Measurements from ENCODE around the gene CNOT4. TPM values are rescaled to one million over a fixed set of nuclear protein-coding genes. Genes with fewer than 3 reads are reported as not detected.
"Not testable (repeated sequence)": the region's sequence is repeated elsewhere in the genome, so short reads cannot be mapped to it uniquely, and the experiment has no call there.

Gene CNOT4
- total RNA-seq, 1 experiment from 2014 or later, result 11.3 TPM

DNA sequence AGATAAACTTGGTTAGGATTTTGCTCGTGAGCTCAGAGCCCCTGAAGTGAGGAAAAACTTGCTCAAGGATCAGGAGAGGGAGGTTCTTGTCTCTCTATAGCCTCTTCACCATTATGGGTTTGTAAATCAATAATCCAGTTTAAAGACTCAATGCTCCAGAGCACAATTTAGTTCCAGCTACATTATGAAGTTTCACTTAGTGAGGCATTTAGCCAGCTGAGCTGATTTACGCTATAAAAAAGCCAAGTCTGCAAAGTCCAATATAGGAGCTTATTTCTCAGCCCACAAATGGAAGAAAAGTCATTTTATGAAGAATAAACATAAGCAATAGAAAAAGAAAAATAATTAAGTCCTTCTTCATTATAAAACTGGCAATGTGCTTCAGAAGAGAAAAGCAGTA, 145.7 kb downstream of the CNOT4 start:
- no peak for DNase-seq (ENCODE audit: low spot score)

- no peak for DNase-seq (ENCODE audit: low spot score)
These were observed 147.0 kb downstream of the CNOT4 start for GRCh38 chr7:135362871-135363270.

DNA sequence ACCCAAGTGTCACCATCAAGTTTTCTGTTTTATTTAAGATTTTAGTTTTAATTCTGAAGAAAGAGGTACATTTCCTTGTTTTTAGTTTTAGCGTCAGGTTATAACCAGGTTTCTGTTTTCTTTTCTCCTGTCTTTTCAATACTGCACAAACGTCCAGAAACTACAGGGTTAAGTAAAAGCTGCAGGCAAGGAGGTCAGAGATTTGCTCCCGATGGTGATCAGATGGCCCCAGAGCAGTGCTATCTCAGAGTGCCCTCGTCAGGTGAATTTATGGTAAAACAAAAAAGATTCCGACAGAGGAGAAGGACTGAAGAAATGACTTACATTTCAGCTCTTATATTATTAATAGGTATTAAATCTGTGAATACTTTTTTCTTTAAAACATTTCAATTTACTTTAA, 148.1 kb downstream of the CNOT4 start:
- no peak for DNase-seq (ENCODE audit: low spot score)

GRCh38 chr7:135359615-135360014, 150.3 kb downstream of the CNOT4 start:
- DNase-seq (ENCODE audit: low spot score), result no peak

- DNase-seq (ENCODE audit: low spot score), result no peak
These were observed 154.4 kb downstream of the CNOT4 start for GRCh38 chr7:135355377-135356048.

DNA sequence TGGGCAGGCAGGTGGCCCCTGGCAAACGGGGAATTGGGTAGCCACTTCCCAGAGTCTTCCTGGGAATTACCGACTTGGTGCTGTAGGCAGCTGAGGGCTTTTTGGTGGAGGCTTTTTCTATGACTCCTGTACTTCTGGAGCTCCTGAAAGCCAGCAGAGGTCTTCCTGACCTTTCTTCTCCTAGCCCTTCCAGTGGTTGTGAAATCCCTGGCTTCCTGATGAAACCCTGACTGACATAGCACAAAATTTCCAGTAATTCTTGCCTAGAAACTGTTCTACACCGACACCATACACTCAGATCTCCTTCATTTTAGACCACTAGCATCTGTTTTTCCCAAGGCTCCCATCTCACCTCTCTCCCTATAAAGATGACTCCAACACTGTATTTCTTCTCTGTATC, 156.1 kb downstream of the CNOT4 start:
- DNase-seq (ENCODE audit: low spot score), result no peak

- DNase-seq (ENCODE audit: low spot score), result no peak
These were observed 157.6 kb downstream of the CNOT4 start for GRCh38 chr7:135352285-135352684.

GRCh38 chr7:135351070-135351469, 158.8 kb downstream of the CNOT4 start:
- DNase-seq (ENCODE audit: low spot score), result not testable (repeated sequence)

DNA sequence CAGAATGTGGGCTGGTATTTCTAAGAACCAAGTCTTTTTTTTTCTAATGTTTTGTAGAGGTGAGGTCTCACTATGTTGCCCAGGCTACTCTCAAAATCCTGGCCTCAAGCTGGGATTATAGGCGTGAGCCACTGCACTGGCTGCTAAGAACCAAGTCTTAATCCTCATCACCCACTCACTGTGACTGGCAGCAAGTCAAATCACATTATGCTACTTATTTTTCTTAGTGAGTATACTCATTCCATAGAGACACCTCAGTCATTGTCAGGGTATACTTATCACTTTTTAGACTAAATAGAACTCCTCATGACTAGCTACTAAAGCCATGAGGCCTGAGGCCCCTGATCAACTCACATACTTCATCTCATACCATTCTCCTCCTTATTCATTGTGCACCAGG, 160.2 kb downstream of the CNOT4 start:
- DNase-seq (ENCODE audit: low spot score), result no peak

- no peak for DNase-seq (ENCODE audit: low spot score)
These were observed 161.4 kb downstream of the CNOT4 start for GRCh38 chr7:135348493-135348892.

- DNase-seq (ENCODE audit: low spot score), result no peak
These were observed 166.5 kb downstream of the CNOT4 start for GRCh38 chr7:135343361-135343760.

DNA sequence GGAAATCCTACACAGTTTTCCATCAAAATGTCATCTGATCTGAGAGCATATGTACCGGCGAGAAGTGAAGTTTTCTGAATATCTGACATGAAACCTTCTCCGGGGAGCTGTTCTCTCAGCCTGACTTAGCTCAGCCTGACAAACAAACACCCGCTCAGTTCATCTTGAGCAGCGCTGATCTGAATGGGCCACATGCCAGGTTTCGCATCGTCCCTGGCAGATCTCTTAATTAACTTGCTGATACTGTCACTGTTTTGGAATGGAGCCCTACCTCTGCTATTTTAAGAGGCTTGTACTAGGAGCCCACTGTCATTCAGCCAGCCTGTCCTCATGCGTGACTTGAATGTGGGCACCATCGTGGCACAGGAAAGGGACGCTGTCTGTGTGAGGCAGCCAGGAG, 167.0 kb downstream of the CNOT4 start:
- DNase-seq (ENCODE audit: low spot score), result no peak

DNA sequence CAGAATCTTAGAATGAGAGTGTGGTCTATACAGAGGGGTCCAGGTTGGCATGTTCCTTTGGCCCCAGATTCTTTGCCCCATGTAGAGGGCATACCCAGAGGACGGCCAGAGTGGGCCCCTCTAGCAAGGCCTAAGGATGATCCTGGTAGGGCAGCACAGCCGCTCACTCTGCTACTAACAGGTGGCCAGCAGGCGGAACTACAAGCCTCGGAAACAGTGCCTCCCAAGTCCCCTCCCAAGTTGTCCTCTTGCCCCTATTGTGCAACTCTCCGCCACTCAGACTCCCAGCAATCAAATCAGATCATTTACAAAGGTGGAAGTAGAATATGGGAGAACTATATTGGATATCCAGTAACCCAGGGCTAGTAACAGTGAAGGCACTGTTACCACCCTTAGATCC, 168.9 kb downstream of the CNOT4 start:
- peak; percentile 38 for DNase-seq (ENCODE audit: low spot score)

- no peak for DNase-seq (ENCODE audit: low spot score)
These were observed 171.8 kb downstream of the CNOT4 start for GRCh38 chr7:135337977-135338550.

DNA sequence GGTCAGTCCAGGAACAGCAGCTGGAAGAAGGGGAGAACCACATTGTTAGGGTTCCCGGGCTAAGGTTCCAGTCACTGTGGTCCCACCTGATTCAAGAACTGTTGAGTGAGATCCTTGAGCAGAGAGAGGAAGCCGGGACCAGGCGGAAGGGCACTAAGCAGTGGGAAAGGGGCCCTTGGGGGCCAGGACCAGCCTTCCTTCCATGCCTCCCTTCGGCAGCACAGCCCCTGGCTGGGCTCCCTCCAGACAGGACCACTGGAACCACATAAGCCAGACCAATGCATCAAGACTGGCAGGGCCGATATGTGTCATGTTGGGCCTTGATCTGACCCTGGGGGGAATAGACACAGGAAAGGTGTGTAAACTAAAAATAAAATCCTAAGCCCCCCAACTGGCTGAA, 172.4 kb downstream of the CNOT4 start:
- no peak for DNase-seq (ENCODE audit: low spot score)

DNA sequence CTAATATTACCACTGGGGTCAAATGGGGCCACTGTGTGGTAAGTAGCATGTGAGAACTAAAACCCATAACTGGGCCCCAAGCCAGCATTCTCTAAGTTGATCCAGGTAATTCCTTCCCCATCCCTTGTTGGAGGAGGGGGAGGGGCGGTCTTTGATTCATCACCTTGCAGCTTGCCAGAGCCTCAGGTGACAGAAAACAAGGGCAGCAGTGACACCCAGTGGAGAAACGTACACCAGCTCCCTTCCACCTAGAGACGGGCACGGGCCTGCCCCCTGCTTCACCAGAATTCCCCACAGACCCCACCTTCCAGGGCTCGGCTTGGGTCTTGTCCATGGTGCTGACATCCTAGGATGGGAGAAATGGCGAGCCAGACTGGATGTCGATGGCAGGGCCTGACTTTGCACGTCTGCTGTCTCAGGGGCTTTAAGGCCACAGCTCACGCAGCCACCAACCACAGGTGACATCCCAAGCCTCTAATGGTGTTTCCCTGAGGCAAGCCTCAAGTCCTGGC, 174.2 kb downstream of the CNOT4 start:
- DNase-seq (ENCODE audit: low spot score), result peak; percentile 86

GRCh38 chr7:135334830-135335543, 174.9 kb downstream of the CNOT4 start:
- no peak for DNase-seq (ENCODE audit: low spot score)

DNA sequence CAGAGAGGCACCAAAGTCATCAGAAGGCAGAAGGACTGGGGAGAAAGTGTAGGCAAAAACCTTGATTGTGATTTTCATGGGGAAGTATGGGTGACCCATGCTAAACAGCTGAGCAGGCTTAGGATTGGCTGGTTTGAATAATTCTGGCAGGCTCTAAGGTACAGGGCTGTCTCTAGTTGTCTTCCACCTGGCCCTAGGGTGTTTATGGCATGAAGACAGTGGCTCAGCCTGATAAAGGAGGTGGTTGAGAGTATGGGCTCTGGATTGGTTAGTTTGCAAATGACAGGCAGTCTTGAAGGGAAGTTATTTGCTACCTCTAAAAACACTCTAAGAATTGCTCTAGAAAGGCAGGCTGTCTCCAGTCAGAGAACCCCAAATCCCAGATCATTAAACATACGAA, 176.0 kb downstream of the CNOT4 start:
- DNase-seq (ENCODE audit: low spot score), result no peak

GRCh38 chr7:135333200-135333599, 176.7 kb downstream of the CNOT4 start:
- no peak for DNase-seq (ENCODE audit: low spot score)

- no peak for DNase-seq (ENCODE audit: low spot score)
These were observed 179.8 kb downstream of the CNOT4 start for GRCh38 chr7:135330088-135330487.

- no peak for DNase-seq (ENCODE audit: low spot score)
These were observed 181.4 kb downstream of the CNOT4 start for GRCh38 chr7:135328526-135328925.

DNA sequence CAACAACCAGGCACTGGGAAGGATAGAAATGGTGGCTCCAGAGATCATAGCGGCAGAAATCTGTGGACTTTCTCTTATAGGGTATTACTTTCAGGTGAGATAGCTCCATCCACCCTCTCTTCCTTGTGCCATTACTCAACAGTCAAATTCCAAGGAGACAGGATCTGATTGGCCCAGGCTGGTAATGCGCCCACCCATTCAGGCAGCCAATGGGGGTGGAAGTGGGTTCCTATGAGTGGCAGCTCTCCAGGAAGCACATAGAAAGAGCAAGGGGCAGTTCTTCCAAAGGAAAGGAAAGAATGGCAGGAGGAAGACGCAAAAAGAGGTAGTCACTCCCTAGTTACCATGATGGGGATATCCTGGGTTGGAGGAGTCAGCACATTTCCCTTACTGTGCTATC, 181.8 kb downstream of the CNOT4 start:
- no peak for DNase-seq (ENCODE audit: low spot score)

DNA sequence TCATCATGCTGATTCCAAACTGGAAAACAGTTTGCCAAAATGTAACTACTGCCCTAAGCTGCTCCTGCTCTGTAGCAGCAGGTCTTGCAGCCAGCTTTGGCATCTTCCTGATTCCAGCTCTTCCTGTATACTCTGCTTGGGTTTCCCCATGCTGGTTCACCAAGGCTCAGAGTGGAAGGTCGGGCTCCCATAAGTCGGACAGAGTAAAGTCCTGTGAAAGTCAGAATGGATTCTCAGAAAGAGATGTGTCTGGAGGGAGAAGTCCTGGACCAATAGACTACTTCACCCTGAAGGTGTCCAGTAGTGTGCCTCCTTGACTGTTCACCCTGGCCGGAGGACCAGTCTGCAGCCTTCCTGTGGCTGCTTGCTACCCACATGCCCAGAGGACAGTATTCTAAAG, 182.4 kb downstream of the CNOT4 start:
- DNase-seq (ENCODE audit: low spot score), result no peak

Data from HT-29 (cell line).